GM13976 (cell line): ENCODE measurements around the gene ZSCAN5A.
"Not testable (repeated sequence)": the region's sequence is repeated elsewhere in the genome, so short reads cannot be mapped to it uniquely, and the experiment has no call there.

Experiments
- DNase-seq: peaks from one replicate; pipeline ENCODE4 v3.0.0; 2012; ENCODE audit warnings: low spot score
- in situ Hi-C: fragments of 300-500 bp; cut with MboI; formaldehyde crosslinking; loops from one replicate; pipeline ENCODE4 v1.12.0; 2022; ENCODE audit warnings: low sequenced_read_pairs, mixed read lengths, inconsistent platforms; ENCODE audit not compliant: unreplicated experiment
- TF ChIP-seq, protein P1 (sequence below): IDR thresholded peaks from 2 replicates; pipeline ENCODE4 v1.5.1; 2012; ENCODE audit warnings: borderline replicate concordance, mild to moderate bottlenecking; ENCODE audit not compliant: insufficient read depth; ENCODE audit errors: extremely low read depth, missing control alignments, control extremely low read depth

ZSCAN5A gene

DNA sequence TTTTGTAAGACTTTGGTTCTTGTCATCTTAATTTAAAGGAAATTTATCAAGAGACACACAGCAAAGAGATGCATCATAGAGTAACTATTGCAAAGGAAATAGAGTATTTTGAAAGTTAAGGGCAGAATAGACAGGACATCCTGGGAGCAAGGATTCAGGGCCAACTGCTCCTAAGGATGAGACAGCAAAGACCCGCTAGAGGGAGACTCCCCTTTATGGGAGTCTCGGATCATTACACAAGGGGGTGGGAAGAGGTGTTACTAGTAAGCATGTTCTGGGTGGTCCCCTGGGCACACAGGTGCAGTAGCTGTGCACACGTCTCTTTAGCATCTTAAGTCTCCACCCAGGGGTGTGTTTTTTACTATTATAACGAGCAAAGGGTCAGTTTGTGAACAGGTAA, 102.9 kb downstream of the ZSCAN5A start:
- in situ Hi-C loops = no loop called here
- DNase-seq = no peak
- TF ChIP-seq, protein P1, sequence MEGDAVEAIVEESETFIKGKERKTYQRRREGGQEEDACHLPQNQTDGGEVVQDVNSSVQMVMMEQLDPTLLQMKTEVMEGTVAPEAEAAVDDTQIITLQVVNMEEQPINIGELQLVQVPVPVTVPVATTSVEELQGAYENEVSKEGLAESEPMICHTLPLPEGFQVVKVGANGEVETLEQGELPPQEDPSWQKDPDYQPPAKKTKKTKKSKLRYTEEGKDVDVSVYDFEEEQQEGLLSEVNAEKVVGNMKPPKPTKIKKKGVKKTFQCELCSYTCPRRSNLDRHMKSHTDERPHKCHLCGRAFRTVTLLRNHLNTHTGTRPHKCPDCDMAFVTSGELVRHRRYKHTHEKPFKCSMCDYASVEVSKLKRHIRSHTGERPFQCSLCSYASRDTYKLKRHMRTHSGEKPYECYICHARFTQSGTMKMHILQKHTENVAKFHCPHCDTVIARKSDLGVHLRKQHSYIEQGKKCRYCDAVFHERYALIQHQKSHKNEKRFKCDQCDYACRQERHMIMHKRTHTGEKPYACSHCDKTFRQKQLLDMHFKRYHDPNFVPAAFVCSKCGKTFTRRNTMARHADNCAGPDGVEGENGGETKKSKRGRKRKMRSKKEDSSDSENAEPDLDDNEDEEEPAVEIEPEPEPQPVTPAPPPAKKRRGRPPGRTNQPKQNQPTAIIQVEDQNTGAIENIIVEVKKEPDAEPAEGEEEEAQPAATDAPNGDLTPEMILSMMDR = no peak

DNA sequence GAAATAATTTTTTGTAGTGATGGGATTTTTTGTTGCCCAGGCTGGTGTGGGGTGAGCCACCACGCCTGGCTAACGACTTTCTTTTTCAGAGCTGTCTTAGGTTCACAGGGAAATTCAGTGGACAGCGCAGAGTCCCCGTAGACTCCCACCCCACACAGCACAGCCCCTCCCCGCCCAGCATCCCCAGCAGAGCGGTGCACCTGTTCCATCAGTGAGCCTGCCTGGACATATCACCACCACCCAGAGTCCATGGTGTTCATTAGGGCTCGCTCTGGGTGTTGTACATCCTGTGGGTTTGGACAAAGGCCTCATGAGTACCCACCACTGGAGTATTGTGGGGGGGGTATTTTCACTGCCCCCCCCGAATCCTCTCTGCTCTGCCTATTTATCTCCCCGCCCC, 104.6 kb downstream of the ZSCAN5A start:
- in situ Hi-C loops, DNase-seq: not testable (repeated sequence)

DNA sequence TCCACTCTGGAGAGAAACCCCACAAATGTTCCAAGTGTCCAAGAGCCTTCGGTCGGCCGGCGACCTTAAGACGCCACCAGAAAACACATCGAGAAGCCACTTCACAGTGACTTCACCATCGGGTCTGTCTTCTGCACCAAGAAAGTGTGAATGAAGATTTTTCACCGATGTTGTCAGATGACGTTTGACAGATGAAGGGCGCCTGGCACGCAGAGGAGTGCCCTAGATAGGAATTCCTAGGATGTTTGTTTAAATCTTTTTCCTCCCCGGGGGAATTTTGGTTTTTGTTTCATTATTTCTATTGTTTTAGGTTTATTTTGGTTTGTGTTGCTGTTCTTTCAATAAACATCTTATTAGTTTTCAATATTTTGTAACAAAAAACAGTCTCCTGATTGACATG, 105.5 kb downstream of the ZSCAN5A start:
- TF ChIP-seq, protein P1 = no peak
- in situ Hi-C loops = no loop called here
- DNase-seq = no peak

DNA sequence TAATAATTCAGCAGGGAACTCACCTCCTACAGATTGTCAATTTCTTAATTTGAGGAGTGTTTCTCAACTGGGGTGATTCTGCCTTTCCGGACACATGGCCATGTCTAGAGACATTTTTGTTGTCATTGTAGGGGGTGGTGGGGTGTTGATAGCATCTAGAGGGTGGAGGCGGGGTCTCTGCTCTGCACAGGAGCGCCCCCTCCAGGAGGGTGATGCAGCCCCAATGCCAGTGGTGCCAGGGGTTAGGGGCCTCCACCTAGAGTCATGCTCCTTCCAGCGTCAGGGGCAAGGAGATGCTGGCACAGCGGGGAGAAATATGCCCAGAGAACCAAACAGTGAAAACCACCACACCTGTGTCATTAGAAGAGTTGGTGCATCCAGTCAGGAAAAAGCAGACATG, 107.1 kb downstream of the ZSCAN5A start:
- DNase-seq, in situ Hi-C loops: not testable (repeated sequence)

DNA sequence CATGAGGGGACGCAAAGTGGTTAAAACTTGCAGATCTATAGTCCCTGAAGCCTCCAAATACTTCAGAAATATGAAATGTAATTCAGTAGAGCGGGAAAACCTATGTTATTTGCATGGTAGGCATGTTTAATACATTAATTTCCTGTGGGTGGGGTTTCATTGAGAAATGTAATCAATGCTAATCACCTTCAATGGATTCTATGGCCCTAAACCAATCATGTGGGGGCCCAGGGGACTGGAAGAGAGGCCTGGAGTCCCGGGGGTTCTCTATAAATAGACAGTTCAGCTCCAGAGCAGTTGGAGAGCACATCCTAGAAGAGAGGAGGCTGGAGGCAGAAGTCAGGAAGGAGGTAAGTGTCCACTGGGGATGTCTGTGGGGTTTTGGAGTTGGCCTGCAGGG, 112.7 kb downstream of the ZSCAN5A start, which contains the start of gene ZSCAN5C:
Gene ZSCAN5C (plus strand): TSS at position 301 of the 400 bp plus-strand sequence. CDS start 3,641 bp downstream, outside the sequence.
- TF ChIP-seq, protein P1 = no peak
- no peak for DNase-seq
- in situ Hi-C loops = no loop called here

DNA sequence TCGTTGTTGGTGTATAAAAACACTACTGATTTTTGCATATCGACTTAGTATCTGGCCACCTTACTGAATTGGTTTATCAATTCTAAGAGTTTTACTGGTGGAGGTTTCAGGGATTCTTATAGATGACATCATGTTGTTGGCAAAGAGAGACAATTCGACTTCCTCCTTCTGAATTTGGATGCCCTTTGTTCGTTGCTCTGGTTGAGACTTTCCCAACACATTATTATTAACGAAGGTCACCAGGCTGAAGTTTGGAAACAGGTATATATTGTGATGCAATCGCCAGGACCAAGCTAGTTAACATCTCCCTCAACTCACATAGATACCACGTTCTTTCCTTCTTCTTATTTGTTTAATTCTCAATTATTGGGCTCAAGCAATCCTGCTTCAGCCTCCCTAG, 115.0 kb downstream of the ZSCAN5A start:
- in situ Hi-C loops = no loop called here
- TF ChIP-seq, protein P1 = no peak
- no peak for DNase-seq

DNA sequence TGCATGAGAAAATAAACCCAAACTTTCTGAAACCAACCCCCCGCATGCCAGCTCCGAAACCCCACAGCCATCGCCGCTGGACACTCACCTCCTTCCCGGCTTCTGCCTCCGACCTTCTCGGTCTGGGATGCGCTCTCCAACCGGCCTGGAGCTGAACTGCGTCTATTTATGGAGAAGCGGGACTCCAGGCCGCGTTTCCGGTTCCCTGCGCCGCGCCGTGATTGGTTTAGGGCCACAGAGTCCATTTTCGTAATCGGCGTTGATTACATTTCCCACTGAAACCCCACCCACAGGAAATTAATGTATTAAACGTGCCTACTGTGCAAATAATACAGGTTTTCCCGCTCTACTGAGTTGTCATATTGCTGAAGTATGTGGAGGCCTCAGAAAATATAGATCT, 117.0 kb downstream of the ZSCAN5A start, which contains the start of gene ZSCAN5B:
Gene ZSCAN5B (minus strand): TSS at position 138 of the 400 bp plus-strand sequence. CDS start 4,731 bp downstream, outside the sequence.
- in situ Hi-C loops, DNase-seq: not testable (repeated sequence)

DNA sequence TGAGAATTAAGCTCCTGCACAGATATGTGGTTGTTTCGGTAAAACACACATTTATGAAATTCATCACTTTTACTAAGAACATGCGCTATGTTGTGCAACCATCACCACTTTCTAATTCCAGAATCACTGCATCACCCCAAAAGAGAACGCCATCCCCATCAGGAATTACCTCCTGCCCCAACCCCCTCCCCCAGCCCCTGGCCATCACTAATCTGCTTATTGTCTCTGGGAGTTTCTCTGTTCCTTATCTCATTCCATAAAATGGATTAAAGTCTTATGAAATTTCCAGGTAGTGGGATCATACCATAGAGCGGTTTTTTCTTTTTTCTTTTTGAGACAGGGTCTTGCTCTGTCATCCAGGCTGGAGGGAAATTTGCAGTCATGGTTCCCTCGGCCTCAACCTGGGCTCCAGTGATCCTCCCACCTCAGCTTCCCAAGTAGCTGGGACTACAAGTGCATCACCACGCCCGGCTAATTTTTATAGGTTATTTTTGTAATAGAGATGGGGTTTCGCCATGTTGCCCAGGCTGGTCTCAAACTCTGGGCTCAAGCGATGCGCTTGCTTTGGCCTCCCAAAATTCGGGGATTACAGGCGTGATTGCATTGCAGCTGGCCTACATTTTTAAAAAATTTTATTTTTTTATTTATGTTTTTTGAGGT, 120.5 kb downstream of the ZSCAN5A start:
- in situ Hi-C loops = no loop called here
- no peak for DNase-seq
- TF ChIP-seq, protein P1 = no peak
